ENCODE measurements around the gene HAAO.

GRCh38 chr2:42736598-42737322 lies 55.6 kb downstream of the HAAO start:
- TF ChIP-seq EZH2 (IDR thresholded peaks at IDR 0.05; ENCODE audit: insufficient read depth, poor library complexity, severe bottlenecking) (no peak), EZH2phosphoT487 (IDR thresholded peaks at IDR 0.05; ENCODE audit: insufficient read depth, low read depth) (no peak)
